K562 (cell line): ENCODE results near the gene CHRND. TPM values are rescaled to one million over a fixed set of nuclear protein-coding genes. Genes with fewer than 3 reads are reported as not detected.

Source experiments
- ATAC-seq: fragments of 200-7000 bp; cut with Tn5 transposase; 3 replicates; pipeline ENCODE4 v1.9.1; 2020; ENCODE audit warnings: moderate library complexity
- BruUV-seq: library from RNA; stranded (reverse); fragments of 400-500 nt; replicated peaks from 2 replicates; lab custom pipeline; 2021; lab: Mats Ljungman, UMichigan
- CTCF ChIA-PET: fragments of 300-600 bp; formaldehyde crosslinking; extraction: SDS; loops from one replicate; lab custom pipeline; 2021; ENCODE audit warnings: low intra/inter-chr PET ratio; lab: Yijun Ruan, JAX
- POLR2A ChIA-PET: fragments of 300-600, 350-650 bp; sonication (Branson Sonifier 250); formaldehyde crosslinking; extraction: SDS; loops from one replicate; lab custom pipeline; 2021; ENCODE audit warnings: antibody characterized with exemption, inconsistent platforms; lab: Yijun Ruan, JAX
- DNase-seq, 4 experiments: peaks; one replicate each; pipeline versions ENCODE4 v3.0.0 to v3.0.0-alpha.2; 2011 to 2018; ENCODE audit warnings: low spot score in 3 of 4, mixed read lengths in 3 of 4; ENCODE audit errors: extremely low read depth in 1 of 4
- FAIRE-seq: peaks from 2 replicates; lab custom pipeline; 2011; peaks lifted over from hg19 to GRCh38; lab: Jason Lieb, UNC
- H2AFZ ChIP-seq: 2 replicates; pipeline ENCODE4 v1.6.0; 2011; ENCODE audit warnings: low read depth, low read length, control low read depth, inconsistent platforms
- H3K27ac ChIP-seq: fragments of 200-600 bp; 3 replicates; pipeline ENCODE4 v1.8.0; 2011; ENCODE audit warnings: low read depth, mild to moderate bottlenecking, control low read depth, inconsistent platforms, low read length, moderate library complexity, mixed read lengths; ENCODE audit errors: extremely low read depth
- H3K27me3 ChIP-seq, 2 experiments: fragments of 300-600 bp in 1 of 2; 2 replicates in 1 of 2; 3 replicates in 1 of 2; pipeline versions ENCODE4 v1.6.0 to v1.8.0; 2011; ENCODE audit warnings: inconsistent platforms in 2 of 2, low read length in 2 of 2, mild to moderate bottlenecking in 1 of 2, mixed read lengths in 1 of 2, moderate library complexity in 1 of 2; ENCODE audit not compliant: control insufficient read depth in 2 of 2, insufficient read depth in 2 of 2
- H3K36me3 ChIP-seq: fragments of 300-600 bp; 3 replicates; pipeline ENCODE4 v1.8.0; 2011; ENCODE audit warnings: mild to moderate bottlenecking, low read length, inconsistent platforms; ENCODE audit not compliant: control insufficient read depth, insufficient read depth
- H3K4me1 ChIP-seq, 2 experiments: fragments of 200-600 bp in 1 of 2; replicated peaks in 1 of 2; 2 replicates in 1 of 2; 3 replicates in 1 of 2; pipeline versions ENCODE4 v1.5.1 to v1.8.0; 2011; ENCODE audit warnings: inconsistent platforms in 2 of 2, low read length in 2 of 2, mild to moderate bottlenecking in 1 of 2, mixed read lengths in 1 of 2, moderate library complexity in 1 of 2; ENCODE audit not compliant: control insufficient read depth in 2 of 2, insufficient read depth in 2 of 2
- H3K4me2 ChIP-seq: 2 replicates; pipeline ENCODE4 v1.6.1; 2011; ENCODE audit warnings: low read length, control low read depth, inconsistent platforms, mixed read lengths; ENCODE audit not compliant: insufficient read depth
- H3K4me3 ChIP-seq: fragments of 200-600 bp; sonication (generic), shearing (Covaris generic); 2 replicates; pipeline ENCODE4 v1.5.1; 2016; ENCODE audit warnings: control low read depth, inconsistent platforms
- H3K79me2 ChIP-seq: fragments of 200-600 bp; 3 replicates; pipeline ENCODE4 v1.8.0; 2011; ENCODE audit warnings: low read length, inconsistent platforms; ENCODE audit not compliant: control insufficient read depth, insufficient read depth
- H3K9ac ChIP-seq, 2 experiments: 2 replicates each; pipeline versions ENCODE4 v1.6.0 to v1.6.1; 2011; ENCODE audit warnings: low read depth in 2 of 2, low read length in 2 of 2, control low read depth in 1 of 2, inconsistent platforms in 1 of 2, mild to moderate bottlenecking in 1 of 2, mixed read lengths in 1 of 2; ENCODE audit not compliant: insufficient read depth in 1 of 2
- H3K9me1 ChIP-seq: one replicate; pipeline ENCODE4 v1.6.0; 2011; ENCODE audit warnings: inconsistent platforms, mild to moderate bottlenecking, low read length, moderate library complexity; ENCODE audit not compliant: control insufficient read depth, insufficient read depth
- H3K9me3 ChIP-seq: replicated peaks from 2 replicates; pipeline ENCODE4 v1.5.1; 2011; ENCODE audit warnings: low read depth, low read length, inconsistent platforms; ENCODE audit not compliant: control insufficient read depth, insufficient read depth
- H4K20me1 ChIP-seq: replicated peaks from 2 replicates; pipeline ENCODE4 v1.6.1; 2011; ENCODE audit warnings: low read length, inconsistent platforms, mixed read lengths; ENCODE audit not compliant: control insufficient read depth, insufficient read depth
- RBM22 ChIP-seq: fragments of 200-400 bp; formaldehyde crosslinking; IDR thresholded peaks from 2 replicates; pipeline ENCODE4 v1.6.1; 2018; ENCODE audit warnings: low read length, low read depth; ENCODE audit not compliant: poor library complexity, severe bottlenecking
- RBM34 ChIP-seq: fragments of 200-400 bp; formaldehyde crosslinking; IDR thresholded peaks from 2 replicates; pipeline ENCODE4 v1.6.1; 2018; ENCODE audit warnings: low read length, borderline replicate concordance; ENCODE audit not compliant: insufficient read depth
- RCOR1 ChIP-seq, 2 experiments: IDR thresholded peaks; 2 replicates each; pipeline ENCODE4 v1.6.1; 2012; ENCODE audit warnings: low read depth in 2 of 2, low read length in 2 of 2, borderline replicate concordance in 1 of 2, improper control_type of control experiment in 1 of 2
- WGBS: fragments of 100-300 bp; shearing (Covaris generic); methylation state at CpG from one replicate; pipeline ENCODE4 v1.1.6; 2016; ENCODE audit warnings: low coverage, mixed read lengths; ENCODE audit not compliant: insufficient coverage; ENCODE audit errors: missing lambda C conversion rate; 5-methylcytosine and 5-hydroxymethylcytosine counted together
- in situ Hi-C: fragments of 300-500 bp; cut with MboI; formaldehyde crosslinking; loops from 4 replicates; pipeline ENCODE4 v1.15.0; 2018; ENCODE audit warnings: inconsistent platforms, mixed read lengths
- intact Hi-C: fragments of 100-400 bp; cut with micrococcal nuclease; formaldehyde crosslinking; loops from 2 replicates; pipeline ENCODE4 v1.14.2; 2022
- polyA plus RNA-seq, 8 experiments: library from polyadenylated mRNA; depleted of rRNA in 4 of 8; stranded (reverse) in 5 of 8; unstranded in 3 of 8; fragments of >200 nt; fragmentation: Nextera tagmentation in 2 of 8; fragmentation: Illumina TruSeq in 1 of 8; extraction: Ambion mirVana in 2 of 8; extraction: Trizol in 1 of 8; gene quantifications; 2 replicates each; pipeline versions ENCODE4 v1.2.1 to v1.2.3, GENCODE V29; 2011 to 2014; ENCODE audit warnings: inconsistent platforms in 1 of 8, missing spikeins in 1 of 8
- total RNA-seq, 7 experiments: library from RNA; depleted of rRNA in 6 of 7; stranded (reverse); fragments of >200 nt in 6 of 7; fragmentation: Illumina TruSeq in 2 of 7; extraction: Trizol in 2 of 7; gene quantifications; 2 replicates each; pipeline versions ENCODE4 v1.2.1 to v1.2.3, GENCODE V29; 2011 to 2021; ENCODE audit warnings: low replicate concordance in 1 of 7
- TF ChIP-seq, protein P1 (sequence below): sonication (generic); formaldehyde crosslinking; IDR thresholded peaks from 2 replicates; pipeline ENCODE4 v1.8.1; 2022; ENCODE audit warnings: missing genetic modification reagents
- TF ChIP-seq, protein P2 (sequence below): fragments of 250-450 bp; sonication (Bioruptor Pico); IDR thresholded peaks from 2 replicates; pipeline ENCODE4 v1.9.0; 2021; ENCODE audit warnings: mild to moderate bottlenecking
- TF ChIP-seq, protein P3 (sequence below): sonication (generic); formaldehyde crosslinking; IDR thresholded peaks from 2 replicates; pipeline ENCODE4 v1.9.0; 2022; ENCODE audit warnings: mild to moderate bottlenecking, missing genetic modification reagents
- TF ChIP-seq, protein P4 (sequence below): IDR thresholded peaks from 2 replicates; pipeline ENCODE4 v1.6.1; 2011; ENCODE audit warnings: borderline replicate concordance, low read depth, mild to moderate bottlenecking, moderate library complexity, low read length; ENCODE audit not compliant: insufficient read depth, poor library complexity, severe bottlenecking
- TF ChIP-seq, protein P5 (sequence below): fragments of 450-650 bp; formaldehyde crosslinking; IDR thresholded peaks from 2 replicates; pipeline ENCODE4 v1.4.0; 2020; ENCODE audit warnings: mild to moderate bottlenecking
- TF ChIP-seq, protein P6 (sequence below): fragments of 250-450 bp; sonication (Bioruptor Pico); IDR thresholded peaks from 2 replicates; pipeline ENCODE4 v1.8.0; 2022; ENCODE audit warnings: moderate library complexity, mild to moderate bottlenecking, inconsistent platforms

Gene CHRND
- total and polyA plus RNA-seq, 9 of the 15 experiments (the other 6 are each of a cell fraction or from before 2014, with no cell fraction given) = not detected

DNA sequence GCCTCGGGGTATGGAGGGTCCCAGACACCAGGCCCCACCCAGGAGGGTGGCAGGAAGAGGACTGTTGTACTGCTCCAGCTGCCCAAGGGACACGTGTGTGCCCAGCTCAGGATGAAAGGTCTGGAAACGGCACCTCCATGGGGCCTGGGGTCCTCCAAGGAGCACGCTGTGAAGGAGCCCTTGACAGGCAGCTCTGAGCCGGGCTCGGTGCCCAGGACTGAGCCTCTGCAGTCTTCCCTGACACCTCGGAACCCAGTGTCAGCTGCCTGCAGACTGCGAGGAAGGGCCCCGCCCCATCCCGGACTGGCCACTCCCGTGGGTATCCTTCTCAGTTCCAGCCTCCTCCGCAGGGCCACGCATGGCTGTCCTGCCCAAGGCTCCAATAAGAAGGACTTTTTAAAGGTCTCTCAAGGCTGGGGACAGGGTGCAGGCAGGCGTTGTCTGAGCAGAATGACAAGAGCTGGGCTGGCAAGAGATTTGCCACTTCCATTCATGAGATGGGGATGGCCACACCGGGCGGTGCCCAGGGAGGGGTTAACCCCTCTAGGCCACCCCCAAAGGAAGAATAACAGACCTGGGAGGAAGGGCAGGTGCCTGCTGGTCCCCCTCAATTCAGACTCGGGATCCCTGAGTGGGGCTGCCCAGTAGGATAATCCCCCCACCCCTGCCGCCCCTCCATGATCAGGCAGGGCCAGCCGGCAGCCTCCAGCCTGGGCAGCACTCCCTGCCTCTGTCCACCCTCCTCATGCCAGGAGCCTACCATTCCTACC, 47.2 kb upstream of the CHRND start (continued):
- TF ChIP-seq, protein P1, sequence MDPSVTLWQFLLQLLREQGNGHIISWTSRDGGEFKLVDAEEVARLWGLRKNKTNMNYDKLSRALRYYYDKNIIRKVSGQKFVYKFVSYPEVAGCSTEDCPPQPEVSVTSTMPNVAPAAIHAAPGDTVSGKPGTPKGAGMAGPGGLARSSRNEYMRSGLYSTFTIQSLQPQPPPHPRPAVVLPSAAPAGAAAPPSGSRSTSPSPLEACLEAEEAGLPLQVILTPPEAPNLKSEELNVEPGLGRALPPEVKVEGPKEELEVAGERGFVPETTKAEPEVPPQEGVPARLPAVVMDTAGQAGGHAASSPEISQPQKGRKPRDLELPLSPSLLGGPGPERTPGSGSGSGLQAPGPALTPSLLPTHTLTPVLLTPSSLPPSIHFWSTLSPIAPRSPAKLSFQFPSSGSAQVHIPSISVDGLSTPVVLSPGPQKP (CRISPR knock-in tag) = no peak
- TF ChIP-seq, protein P2, sequence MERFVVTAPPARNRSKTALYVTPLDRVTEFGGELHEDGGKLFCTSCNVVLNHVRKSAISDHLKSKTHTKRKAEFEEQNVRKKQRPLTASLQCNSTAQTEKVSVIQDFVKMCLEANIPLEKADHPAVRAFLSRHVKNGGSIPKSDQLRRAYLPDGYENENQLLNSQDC (CRISPR knock-in tag) = no peak
- TF ChIP-seq RBM34 = no peak
- TF ChIP-seq, protein P3, sequence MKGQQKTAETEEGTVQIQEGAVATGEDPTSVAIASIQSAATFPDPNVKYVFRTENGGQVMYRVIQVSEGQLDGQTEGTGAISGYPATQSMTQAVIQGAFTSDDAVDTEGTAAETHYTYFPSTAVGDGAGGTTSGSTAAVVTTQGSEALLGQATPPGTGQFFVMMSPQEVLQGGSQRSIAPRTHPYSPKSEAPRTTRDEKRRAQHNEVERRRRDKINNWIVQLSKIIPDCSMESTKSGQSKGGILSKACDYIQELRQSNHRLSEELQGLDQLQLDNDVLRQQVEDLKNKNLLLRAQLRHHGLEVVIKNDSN = no peak

DNA sequence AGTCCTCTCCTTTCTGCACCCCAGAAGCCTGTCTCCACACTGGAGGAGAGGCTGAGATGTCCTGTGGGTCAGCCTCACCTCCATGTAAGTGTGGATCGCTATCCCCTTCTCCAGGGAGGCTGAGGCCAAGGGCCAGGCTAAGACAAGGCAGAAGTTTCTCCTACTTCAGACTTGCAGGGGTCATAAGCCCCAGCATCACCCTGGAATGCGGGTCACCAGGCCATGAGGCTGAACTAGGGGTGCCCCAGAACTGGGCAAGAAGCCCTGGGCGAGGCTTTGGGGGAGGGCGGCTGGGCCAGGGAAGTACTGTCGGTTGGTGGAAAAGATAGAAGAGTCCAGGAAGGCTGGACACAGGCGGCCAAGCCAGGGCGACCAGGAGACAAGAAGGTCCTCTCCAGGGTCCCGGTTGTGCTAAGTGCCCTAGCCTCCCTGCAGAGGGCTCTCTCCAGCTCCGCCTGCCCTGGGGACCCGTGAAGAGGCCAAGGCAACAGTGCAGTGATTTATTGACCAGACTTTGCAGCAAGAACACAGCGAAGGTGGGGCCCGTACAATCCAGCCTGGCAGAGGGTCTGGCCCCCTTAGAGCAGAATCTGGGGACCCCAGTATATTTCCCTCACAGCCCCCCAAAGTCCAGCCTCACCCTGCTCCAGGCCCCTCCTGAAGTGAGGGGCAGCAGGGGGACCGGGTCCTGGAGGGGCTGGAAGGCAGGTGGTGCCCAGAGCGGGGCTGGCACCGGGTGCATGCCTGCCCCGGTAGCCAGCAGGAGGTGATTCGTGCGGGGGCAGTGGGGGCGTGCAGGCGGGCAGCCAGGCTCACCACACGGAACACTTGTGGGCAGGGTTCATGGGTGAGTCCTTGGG, 46.4 kb upstream of the CHRND start:
- Histone ChIP-seq H3K4me3 (no peak overlapping the region), H3K9ac (no peak overlapping the region), H3K79me2 (no peaks in the 10 kb centered on the region), H4K20me1 (no peaks in the 10 kb centered on the region), H3K9me3 (no peaks in the 10 kb centered on the region), H3K27me3 (peaks cover 0 to 19% of the 10 kb centered on the region in 2 experiments; a peak in 3 of 5 replicates), H3K9me1 (no peaks in the 10 kb centered on the region), H3K4me1 (peaks cover 0 to 3% of the 10 kb centered on the region in 2 experiments; a peak in 1 of 5 replicates), H3K27ac (no peak overlapping the region), H3K36me3 (no peaks in the 10 kb centered on the region), H2AFZ (no peak overlapping the region), H3K4me2 (no peak overlapping the region)
- POLR2A ChIA-PET = no interaction called here
- DNase-seq (peak in 1 of 4 experiments; percentile 17), FAIRE-seq (no peak), ATAC-seq (peak; percentile 74)
- TF ChIP-seq RBM22 (no peak), RCOR1 (IDR thresholded peaks at IDR 0.05; ENCODE audit: borderline replicate concordance in 1 of 2, low read depth in 2 of 2, low read length in 2 of 2) (peak in 1 of 2 experiments; percentile 31; a peak in 1 of 4 replicates)
- TF ChIP-seq, protein P4, sequence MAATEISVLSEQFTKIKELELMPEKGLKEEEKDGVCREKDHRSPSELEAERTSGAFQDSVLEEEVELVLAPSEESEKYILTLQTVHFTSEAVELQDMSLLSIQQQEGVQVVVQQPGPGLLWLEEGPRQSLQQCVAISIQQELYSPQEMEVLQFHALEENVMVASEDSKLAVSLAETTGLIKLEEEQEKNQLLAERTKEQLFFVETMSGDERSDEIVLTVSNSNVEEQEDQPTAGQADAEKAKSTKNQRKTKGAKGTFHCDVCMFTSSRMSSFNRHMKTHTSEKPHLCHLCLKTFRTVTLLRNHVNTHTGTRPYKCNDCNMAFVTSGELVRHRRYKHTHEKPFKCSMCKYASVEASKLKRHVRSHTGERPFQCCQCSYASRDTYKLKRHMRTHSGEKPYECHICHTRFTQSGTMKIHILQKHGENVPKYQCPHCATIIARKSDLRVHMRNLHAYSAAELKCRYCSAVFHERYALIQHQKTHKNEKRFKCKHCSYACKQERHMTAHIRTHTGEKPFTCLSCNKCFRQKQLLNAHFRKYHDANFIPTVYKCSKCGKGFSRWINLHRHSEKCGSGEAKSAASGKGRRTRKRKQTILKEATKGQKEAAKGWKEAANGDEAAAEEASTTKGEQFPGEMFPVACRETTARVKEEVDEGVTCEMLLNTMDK = peak; percentile 7
- TF ChIP-seq, protein P5, sequence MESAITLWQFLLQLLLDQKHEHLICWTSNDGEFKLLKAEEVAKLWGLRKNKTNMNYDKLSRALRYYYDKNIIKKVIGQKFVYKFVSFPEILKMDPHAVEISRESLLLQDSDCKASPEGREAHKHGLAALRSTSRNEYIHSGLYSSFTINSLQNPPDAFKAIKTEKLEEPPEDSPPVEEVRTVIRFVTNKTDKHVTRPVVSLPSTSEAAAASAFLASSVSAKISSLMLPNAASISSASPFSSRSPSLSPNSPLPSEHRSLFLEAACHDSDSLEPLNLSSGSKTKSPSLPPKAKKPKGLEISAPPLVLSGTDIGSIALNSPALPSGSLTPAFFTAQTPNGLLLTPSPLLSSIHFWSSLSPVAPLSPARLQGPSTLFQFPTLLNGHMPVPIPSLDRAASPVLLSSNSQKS (CRISPR knock-in tag) = no peak
- TF ChIP-seq, protein P6, sequence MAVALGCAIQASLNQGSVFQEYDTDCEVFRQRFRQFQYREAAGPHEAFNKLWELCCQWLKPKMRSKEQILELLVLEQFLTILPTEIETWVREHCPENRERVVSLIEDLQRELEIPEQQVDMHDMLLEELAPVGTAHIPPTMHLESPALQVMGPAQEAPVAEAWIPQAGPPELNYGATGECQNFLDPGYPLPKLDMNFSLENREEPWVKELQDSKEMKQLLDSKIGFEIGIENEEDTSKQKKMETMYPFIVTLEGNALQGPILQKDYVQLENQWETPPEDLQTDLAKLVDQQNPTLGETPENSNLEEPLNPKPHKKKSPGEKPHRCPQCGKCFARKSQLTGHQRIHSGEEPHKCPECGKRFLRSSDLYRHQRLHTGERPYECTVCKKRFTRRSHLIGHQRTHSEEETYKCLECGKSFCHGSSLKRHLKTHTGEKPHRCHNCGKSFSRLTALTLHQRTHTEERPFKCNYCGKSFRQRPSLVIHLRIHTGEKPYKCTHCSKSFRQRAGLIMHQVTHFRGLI = no peak
- 1% methylated on average over 12 of the region's 21 CpGs for WGBS
- in situ Hi-C loops = no loop called here
- intact Hi-C loops = no loop called here
- CTCF ChIA-PET = no interaction called here
- BruUV-seq = no TSS peak
